SU-DHL-6 (cell line): ENCODE results near the gene TTLL8.

Experiments used
- H2AFZ ChIP-seq: fragments of 200-600 bp; sonication (generic); 2 replicates; pipeline ENCODE4 v1.6.1; 2014; ENCODE audit warnings: low read depth, mild to moderate bottlenecking, moderate library complexity, mixed read lengths, antibody characterized with exemption, low read length; ENCODE audit not compliant: severe bottlenecking
- H3F3A ChIP-seq: fragments of 200-600 bp; shearing (Covaris generic); 2 replicates; pipeline ENCODE4 v1.6.0; 2016; ENCODE audit warnings: antibody characterized with exemption, mild to moderate bottlenecking; ENCODE audit not compliant: insufficient read depth
- H3K27ac ChIP-seq: fragments of 200-600 bp; sonication (generic); 2 replicates; pipeline ENCODE4 v1.5.1; 2016; ENCODE audit warnings: low read depth, mild to moderate bottlenecking, low read length, moderate library complexity, mixed read lengths
- H3K27me3 ChIP-seq: fragments of 200-600 bp; sonication (generic), shearing (Covaris generic); 2 replicates; pipeline ENCODE4 v1.6.0; 2014; ENCODE audit warnings: mild to moderate bottlenecking, low read length
- H3K36me3 ChIP-seq: fragments of 200-600 bp; sonication (generic); 2 replicates; pipeline ENCODE4 v1.6.1; 2014; ENCODE audit warnings: mild to moderate bottlenecking, low read length, mixed read lengths
- H3K4me2 ChIP-seq: fragments of 300-600, 200-600 bp; shearing (Covaris generic), sonication (generic); 2 replicates; pipeline ENCODE4 v1.6.0; 2014; ENCODE audit warnings: low read length, low read depth, mild to moderate bottlenecking; ENCODE audit not compliant: poor library complexity, severe bottlenecking
- H3K4me3 ChIP-seq: fragments of 200-600 bp; sonication (generic); 2 replicates; pipeline ENCODE4 v1.5.1; 2014; ENCODE audit warnings: antibody characterized with exemption, low read length, mild to moderate bottlenecking, mixed read lengths; ENCODE audit not compliant: insufficient read depth, poor library complexity, severe bottlenecking
- H3K79me2 ChIP-seq: fragments of 200-600 bp; sonication (generic); 2 replicates; pipeline ENCODE4 v1.6.1; 2014; ENCODE audit warnings: mild to moderate bottlenecking, low read length, moderate library complexity; ENCODE audit not compliant: insufficient read depth
- H3K9ac ChIP-seq: fragments of 200-600 bp; sonication (generic); 2 replicates; pipeline ENCODE4 v1.7.0; 2014; ENCODE audit warnings: mild to moderate bottlenecking, low read length
- H3K9me2 ChIP-seq: fragments of 200-600 bp; sonication (generic); replicated peaks from 2 replicates; pipeline ENCODE4 v1.6.1; 2014; ENCODE audit warnings: low read length; ENCODE audit not compliant: insufficient read depth
- H3K9me3 ChIP-seq: fragments of 200-600 bp; sonication (generic); 2 replicates; pipeline ENCODE4 v1.6.1; 2014; ENCODE audit warnings: low read length, mixed read lengths; ENCODE audit not compliant: insufficient read depth
- H4K20me1 ChIP-seq: fragments of 200-600 bp; sonication (generic); 2 replicates; pipeline ENCODE4 v1.6.1; 2014; ENCODE audit warnings: low read depth, mild to moderate bottlenecking, antibody characterized with exemption, low read length, moderate library complexity, mixed read lengths
- CTCF ChIP-seq: fragments of 200-600 bp; sonication (generic); IDR thresholded peaks from one replicate; pipeline ENCODE4 v1.5.1; 2017; ENCODE audit warnings: antibody characterized with exemption, mild to moderate bottlenecking, low read length, moderate library complexity; ENCODE audit not compliant: insufficient read depth, poor library complexity, severe bottlenecking
- EZH2phosphoT487 ChIP-seq: fragments of 200-600 bp; sonication (generic), shearing (Covaris generic); conservative IDR thresholded peaks from 2 replicates; pipeline ENCODE4 v1.6.1; 2018; ENCODE audit warnings: mild to moderate bottlenecking, antibody characterized with exemption, low read length, moderate library complexity, mixed read lengths

TTLL8 gene

GRCh38 chr22:50053861-50054260 lies 4.2 kb downstream of the TTLL8 start:
- Histone ChIP-seq H3K9me3 (peaks cover 5% of the 10 kb centered on the region; the same call in 1 of the 2 replicates), H4K20me1 (no peaks in the 10 kb centered on the region), H3K79me2 (no peaks in the 10 kb centered on the region), H3K9ac (no peak overlapping the region), H3K27me3 (no peaks in the 10 kb centered on the region), H3K36me3 (no peaks in the 10 kb centered on the region), H3K27ac (no peak overlapping the region), H3K9me2 (no peaks in the 10 kb centered on the region), H3F3A (no peaks in the 10 kb centered on the region), H3K4me3 (no peak overlapping the region), H3K4me2 (no peak overlapping the region), H2AFZ (no peak overlapping the region)
- TF ChIP-seq EZH2phosphoT487 (no peak), CTCF (no peak)

DNA sequence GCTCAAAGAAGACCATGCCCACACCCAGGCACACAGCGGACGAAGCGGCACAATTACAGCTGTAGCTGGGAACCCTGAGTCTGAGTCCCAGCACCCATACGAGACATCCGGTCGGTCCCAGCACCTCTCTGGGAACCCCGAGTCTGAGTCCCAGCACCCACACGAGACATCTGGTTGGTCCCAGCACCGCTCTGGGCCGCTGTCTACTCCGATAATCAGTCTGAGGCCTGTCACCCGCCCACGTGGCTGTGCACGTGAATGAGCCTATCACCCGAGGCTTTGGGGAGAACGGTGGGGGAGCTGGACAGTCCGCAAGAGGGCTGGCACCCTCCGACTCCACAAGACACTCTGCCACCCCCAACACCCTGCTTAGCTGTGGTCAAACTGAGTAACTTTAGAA lies 6.2 kb downstream of the TTLL8 start:
- Histone ChIP-seq H3K27ac (no peak overlapping the region), H3K9ac (no peak overlapping the region), H3K9me2 (no peaks in the 10 kb centered on the region), H4K20me1 (no peaks in the 10 kb centered on the region), H3K27me3 (no peaks in the 10 kb centered on the region), H3K36me3 (no peaks in the 10 kb centered on the region), H2AFZ (no peak overlapping the region), H3F3A (no peaks in the 10 kb centered on the region), H3K4me3 (no peak overlapping the region), H3K79me2 (no peaks in the 10 kb centered on the region), H3K4me2 (no peak overlapping the region), H3K9me3 (peaks cover 5% of the 10 kb centered on the region; the same call in 1 of the 2 replicates)
- TF ChIP-seq CTCF (no peak), EZH2phosphoT487 (no peak)

DNA sequence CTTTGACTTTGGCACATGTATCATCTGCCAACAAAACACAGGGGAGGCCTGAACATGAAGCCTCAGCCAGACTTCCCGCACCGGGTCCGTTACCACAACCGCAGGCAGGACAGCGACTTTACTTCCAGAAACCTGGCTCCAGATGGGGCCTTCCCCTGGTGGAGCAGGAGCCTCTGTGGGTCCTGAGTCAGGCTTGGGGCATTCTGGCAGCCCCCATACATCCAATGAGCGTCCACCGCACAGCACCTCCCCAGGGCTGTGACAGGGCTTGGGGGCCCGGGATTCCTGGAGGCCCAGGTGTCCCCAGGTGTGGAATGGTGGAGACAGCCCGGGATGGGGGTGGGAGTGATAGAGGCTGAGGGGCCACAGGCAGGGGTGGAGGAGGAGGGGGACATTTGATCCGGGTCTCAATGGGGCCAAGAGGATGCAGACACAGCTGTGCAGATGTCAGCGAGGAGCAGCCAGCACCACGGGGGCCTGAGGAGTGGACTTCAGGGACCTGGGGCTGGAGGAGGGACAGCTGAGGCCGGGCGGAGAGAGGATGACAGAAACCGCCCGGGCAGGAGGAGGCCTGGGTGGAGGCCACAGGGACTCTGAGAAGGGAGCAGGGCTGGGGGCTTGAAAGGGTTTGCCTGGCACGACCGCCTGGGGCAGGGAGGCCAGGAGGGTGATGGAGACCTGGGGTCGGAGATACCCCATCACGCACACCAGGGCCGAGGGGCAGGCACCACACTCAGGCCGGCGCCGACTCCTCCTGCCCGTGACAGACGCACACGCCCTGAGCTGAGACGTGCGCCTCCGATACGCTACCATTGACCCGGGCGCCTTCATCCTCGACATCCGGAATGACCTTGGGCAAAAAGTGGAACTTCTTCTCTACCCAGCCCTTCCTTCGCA lies 8.6 kb downstream of the TTLL8 start:
- H3K4me3 ChIP-seq = no peak overlapping the region
- no peak overlapping the region for H2AFZ ChIP-seq
- no peaks in the 10 kb centered on the region for H4K20me1 ChIP-seq
- no peaks in the 10 kb centered on the region for H3K27me3 ChIP-seq
- H3K36me3 ChIP-seq = no peaks in the 10 kb centered on the region
- H3K27ac ChIP-seq = no peak overlapping the region
- no peaks in the 10 kb centered on the region for H3F3A ChIP-seq
- no peak overlapping the region for H3K9ac ChIP-seq
- H3K79me2 ChIP-seq = no peaks in the 10 kb centered on the region
- H3K9me2 ChIP-seq = no peaks in the 10 kb centered on the region
- H3K4me2 ChIP-seq = no peak overlapping the region
- H3K9me3 ChIP-seq = peaks cover 5% of the 10 kb centered on the region; the same call in 1 of the 2 replicates
- TF ChIP-seq CTCF (no peak), EZH2phosphoT487 (no peak)
